HG03280 (cell line): Measurements from ENCODE around the gene RBM20.

Experiments
- ATAC-seq: cut with Tn5 transposase; IDR thresholded peaks from one replicate; pipeline ENCODE4 v1.9.1; 2021; ENCODE audit warnings: mild to moderate bottlenecking, moderate library complexity; ENCODE audit not compliant: unreplicated experiment

Gene RBM20

DNA sequence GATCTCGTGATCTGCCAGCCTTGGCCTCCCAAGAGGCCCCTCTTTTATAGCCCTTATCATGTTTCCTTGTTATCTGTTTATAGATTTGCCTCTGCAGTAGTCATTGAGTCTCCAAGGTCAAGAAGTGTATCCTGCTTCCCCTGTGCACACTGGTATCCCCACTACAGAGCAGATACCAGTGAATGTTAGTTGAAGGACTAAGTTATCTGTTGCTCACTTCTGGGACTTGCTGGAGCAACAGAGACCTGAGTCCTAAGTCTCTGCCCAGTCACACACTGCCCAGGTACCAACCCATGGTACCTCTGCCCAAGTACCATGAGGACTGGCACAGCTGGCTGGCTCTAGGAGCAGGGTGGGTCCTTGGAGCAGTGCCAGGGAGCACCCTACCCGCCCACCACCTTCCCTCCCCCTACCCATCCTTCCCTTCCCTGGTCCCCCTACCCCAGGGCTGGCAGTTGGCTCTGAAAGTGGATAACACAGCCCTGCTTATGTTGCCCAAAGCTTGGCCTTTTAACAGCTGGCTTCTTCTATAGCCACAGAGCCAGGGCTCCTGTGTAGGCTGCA lies 201.1 kb downstream of the RBM20 start:
- no peak for ATAC-seq

DNA sequence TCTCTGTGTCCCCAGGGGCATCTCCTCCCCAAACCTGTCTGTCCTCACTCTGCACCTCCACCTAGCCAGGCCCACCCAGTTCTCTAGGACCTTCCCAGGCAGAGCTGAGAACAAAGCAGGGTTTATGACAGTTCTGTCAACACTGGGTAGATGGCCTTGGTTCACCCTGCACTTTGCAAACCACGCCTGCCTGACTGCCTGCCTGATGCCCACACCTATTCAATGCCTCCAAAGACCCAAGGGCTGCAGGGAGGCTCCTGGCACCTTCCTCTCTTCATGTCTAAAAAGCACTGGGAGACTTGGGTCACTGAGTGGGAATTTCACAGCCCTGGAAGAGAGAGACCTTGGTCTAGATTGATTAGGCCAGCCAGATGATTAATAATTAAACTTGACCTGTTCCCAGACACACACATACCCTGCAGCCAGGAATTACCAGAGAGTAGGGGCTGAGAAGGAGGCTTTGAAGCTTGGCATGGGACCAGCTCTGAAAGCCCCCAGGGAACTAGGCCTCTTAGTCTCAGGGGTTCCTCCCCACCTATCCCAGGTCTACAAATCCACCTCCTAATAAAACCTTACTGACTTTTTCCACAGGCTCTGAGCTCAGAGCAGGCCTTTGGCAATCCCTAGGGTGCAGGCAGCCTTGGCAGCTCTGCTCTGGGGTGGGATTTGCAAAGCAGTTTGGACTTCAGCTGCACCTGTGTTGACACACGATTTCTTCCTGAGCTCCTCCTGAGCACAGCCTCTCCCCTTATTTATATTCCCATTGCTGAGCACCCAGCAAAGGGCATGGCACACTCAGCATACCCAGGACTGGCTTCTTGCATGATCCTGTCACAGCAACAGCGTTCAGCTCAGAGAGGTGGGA lies 201.9 kb downstream of the RBM20 start:
- ATAC-seq, result no peak

DNA sequence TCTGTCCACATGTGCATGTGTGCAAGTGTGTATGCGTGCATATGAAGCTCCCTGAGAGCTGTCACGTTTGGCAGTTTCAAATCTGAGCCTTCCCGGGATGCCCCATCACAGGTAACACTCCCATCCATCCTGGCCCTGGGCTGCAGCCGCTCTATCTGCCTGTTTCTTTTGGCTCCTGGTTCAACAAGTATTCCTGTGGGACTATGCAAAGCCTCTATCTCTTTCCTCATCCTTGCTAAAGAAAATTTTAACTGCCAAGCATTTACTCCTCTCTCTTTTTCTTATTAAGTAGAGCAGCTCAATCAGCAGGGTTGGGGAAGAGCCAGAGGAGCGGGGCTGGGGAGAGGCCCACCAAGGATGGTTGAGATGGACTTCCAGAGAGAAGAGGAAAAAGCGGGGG lies 203.2 kb downstream of the RBM20 start:
- ATAC-seq, result no peak

DNA sequence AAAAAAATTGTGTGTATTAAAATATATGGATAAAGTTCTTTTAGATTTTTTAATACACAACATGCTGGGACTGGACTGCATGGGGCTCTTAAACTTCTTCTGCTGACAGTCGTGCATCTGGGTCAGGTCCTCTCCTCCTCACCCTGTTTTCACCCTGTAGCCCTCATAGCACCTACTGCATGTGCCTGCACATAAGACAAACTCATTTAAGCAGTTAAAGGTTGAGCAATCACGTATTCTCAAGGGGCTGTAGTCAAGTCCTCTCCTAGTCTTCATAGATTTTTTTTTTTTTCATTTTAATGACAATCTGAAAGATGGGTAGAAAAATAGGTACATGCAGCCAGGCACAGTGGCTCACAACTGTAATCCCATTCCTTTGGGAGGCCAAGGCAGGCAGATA lies 204.0 kb downstream of the RBM20 start:
- ATAC-seq, result no peak

DNA sequence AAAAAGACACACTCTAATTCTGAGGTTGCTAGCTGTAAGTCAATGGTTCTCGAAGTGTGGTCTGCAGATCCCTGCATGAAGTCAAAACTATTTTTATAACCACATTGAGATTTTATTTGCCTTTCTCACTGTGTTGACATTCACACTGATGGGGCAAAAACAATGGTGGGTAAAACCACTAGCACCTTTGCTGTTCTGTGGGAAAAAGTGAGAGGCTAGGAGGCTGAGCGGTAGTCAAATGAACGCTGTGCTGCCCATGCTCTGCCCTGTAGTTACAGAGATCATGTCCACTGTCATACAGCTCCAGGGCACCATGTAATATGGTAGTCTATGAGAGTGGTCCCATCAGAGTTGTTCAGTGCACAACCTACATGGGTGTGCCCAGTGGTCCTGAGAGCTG lies 206.0 kb downstream of the RBM20 start:
- no peak for ATAC-seq

DNA sequence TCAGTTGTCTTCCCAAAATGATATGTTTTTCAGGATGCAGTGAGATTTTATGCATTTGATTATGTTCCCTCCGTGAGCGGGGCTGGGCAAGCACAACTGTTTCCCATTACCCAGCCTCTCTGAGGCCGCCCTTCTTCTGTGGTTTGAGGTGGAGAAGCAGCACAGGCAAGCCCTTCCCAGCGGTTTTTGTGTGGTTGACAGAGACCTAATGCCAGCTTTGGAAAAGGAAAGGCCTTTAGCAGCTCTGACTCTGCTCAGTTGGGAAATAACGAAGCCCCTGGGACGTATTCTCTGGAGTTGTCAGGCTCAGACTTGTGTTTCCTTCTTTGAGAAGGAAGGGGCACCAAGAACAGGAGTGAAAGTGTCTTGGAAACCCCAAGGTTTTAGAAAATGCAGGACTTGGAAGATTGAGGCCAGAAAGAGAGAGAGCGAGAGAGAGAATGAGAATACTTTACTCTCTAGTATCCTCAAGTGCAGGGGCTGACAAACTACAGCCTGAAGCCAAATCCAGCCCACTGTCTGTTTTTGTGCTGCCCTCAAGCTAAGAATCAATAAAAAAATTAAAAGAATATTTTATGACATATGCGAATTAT lies 207.0 kb downstream of the RBM20 start:
- no peak for ATAC-seq

DNA sequence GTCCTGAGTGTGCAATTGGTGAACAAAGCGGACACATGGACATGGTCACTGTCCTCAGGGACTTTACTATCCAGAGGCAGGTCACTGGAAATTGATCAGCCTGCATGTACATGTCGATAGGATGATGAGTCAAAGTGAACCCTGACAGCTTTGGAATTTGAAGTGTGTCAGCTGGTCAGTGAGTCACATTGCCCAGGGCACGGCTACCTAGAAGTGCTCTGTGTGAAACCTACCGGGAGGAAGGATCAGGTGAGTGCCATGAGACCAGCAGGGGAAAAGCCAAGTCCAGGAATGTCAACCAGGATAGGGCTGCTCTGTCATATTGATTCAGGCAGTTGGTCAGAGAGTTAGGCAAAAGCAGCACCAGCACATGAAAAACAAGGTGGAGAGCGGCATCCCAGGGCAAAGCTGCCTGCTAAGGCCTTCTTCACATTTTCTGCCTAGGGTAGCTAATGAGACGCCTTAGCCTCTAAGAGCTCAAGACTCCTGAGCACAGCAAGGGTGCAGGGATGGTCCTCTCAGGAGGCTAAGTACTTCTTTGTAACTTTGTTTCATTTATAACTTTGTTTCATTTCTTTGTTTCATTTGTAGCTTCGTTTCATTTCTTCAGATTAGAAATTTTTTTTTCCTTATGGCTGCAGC lies 208.2 kb downstream of the RBM20 start:
- ATAC-seq, result no peak

DNA sequence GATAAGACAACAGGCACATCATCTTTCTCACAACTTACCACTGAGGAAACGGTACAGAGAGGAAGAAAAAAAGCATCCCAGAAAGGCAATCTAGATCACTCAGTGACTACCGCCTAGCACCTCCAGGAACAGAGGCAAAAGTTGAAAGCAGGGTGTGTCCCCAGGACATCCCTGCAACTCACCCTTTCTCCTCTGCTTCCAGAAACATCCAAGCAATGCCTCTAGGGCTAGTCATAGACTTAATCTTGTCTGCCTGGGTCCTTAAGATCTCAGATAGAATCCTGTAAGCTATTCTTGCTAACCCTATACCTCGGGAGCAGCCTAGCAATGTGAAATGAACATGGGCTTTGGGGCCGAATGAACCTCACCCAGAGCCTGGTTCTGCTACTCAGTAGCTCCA lies 208.8 kb downstream of the RBM20 start:
- ATAC-seq, result no peak

DNA sequence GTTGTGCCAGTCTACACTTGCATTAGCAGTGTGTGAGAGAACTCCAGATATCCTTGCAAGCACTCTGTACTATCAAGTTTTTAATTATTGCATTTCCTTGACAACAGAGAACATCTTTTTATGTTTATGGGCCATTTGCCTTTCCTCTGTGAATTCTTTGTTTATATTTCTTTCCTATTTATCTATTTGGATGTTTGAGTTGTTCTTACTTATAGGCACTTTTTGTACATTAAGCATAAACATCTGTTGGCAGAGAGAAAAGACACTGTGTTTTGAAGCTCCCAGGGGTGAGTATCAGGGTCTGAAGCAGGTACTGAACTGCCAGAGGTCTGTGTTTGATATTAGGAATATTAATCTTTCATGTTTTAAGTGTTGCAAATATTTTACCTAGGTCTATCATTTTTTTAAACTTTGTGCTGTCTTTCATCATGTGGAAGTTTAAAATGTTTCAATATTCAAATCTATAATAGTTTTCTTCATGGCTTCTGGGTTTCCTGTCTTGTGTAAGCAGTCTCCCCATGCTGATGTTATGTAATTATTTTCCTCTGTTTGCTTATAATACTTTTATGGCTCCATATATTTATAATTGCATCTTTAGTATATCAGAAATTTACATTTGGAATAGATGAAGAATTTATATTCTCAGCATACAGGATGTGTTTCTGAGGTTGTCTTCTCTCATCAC lies 209.9 kb downstream of the RBM20 start:
- no peak for ATAC-seq

DNA sequence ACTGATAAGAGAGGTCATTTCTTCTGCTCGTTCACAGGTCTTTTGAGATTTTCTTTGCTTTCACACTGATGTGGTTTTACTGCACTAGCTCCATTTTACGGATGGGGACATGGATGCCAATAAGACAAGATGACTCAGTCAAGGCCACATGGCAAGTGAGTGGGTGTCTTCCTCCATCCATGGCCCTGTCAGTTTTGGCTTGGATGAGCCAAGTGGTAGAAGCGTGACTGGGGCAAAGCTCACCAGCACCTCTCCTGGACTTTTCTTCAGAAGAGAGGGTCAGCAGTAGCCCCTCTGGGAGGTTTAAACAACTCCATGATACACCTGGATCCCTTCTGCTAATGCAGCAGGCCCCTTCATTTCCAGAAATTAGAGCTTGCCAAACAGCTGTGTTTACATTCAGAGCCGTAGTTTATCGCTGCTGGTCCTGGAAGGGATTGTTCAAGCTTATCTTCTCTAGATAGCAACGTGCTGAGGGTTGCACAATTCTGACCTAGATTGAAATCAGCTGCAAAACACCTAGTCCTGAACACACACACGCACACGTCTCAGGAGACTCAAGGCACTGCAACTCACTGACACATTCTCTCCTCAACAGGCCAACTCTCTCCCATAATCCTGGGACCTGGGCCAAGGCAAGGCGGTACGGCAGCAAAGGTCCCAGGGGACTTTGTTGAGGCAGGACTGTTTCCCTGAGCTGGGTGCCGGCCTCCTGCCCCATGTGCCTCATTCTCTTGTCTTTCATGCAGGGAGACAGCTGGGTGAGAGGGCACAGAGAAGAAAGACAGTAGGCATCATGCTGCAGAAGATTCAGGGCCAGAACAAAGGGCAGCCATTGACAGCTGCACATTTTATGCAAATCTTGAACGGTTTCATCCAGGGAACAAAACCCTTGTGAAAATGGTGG lies 213.4 kb downstream of the RBM20 start:
- ATAC-seq, result no peak

DNA sequence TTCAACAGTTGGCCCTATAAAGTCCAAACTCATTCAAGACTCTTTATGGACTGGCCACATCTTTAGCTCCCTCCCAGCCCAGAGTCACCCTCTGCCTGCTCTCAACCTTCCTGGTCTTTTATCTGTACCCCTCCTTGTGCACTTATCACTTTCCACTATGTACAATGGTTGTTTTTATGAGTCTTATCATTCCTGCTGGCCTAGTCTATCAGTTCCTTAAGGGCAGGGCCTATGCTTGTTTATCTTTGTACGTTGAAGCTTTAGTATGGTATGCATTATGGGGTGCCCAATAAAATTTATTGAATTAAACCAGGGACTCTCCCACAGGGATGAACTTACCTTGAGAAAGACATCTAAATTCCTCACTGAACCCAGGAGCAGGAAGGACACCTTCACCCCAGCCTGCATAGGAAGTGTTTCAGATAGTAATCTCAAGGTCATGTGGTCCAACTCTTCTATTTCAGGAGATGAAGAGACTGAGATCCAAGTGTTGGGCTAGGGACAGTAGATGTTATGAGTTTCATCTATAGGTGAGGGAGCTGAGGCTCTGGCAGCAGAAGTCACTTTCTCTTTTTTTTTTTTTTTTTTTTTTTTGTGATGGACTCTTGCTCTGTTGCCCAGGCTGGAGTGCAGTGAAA lies 214.3 kb downstream of the RBM20 start:
- ATAC-seq, result no peak

DNA sequence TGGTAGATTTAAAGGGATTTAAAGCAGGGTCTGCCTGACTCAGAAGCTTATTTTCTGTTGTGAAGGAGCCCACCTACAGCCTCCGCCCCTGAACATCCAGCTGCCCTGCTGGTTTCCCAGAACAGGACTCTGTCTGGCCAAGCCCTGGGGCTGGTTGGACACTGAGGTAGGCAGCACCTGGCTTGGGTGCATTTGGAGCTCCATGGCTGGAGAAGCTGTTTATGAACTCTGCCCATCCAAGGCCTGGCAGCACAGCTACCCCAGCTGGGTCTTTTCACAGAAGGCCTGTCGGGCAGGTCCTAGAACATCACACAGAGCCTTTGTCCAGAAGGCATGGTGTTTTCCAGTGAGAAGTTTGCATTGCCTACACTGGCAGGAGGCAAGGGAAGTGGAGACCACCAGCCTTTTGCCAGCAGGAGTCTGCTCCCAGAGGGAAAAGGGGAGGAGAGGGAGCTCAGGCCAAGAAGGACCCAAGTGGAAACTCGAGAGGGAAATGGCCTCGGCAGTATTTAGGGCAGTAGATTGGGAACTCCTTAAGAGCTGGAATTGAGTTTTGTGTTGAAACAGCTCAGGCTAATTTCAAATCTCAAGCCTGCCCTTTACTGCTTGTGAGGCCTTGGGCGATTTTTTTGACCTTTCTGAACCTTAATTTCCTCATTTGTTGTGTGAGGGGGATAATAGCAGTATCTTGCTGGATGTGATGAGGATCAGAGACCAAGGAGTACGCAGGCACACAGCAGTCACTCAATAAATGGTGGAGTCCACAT lies 215.3 kb downstream of the RBM20 start:
- ATAC-seq, result no peak

DNA sequence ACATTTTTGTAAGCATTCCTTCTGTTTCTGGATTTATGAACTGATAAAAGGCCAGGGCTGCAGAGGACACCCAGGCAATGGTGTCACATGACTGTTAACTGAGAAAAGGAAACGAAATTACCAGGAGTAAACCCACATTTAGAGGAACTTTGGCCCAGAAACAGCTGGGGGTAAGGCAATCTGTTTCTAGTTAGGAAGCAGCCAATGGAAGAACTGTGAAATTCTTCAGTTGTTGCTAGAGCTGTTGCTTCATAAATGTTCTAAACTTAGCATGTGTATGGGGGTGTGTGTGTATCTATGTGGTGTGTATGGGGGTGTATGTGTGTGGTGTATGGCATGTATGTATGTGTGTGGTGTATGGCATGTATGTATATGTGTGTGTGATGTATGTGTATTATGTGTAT lies 215.8 kb downstream of the RBM20 start:
- no peak for ATAC-seq

DNA sequence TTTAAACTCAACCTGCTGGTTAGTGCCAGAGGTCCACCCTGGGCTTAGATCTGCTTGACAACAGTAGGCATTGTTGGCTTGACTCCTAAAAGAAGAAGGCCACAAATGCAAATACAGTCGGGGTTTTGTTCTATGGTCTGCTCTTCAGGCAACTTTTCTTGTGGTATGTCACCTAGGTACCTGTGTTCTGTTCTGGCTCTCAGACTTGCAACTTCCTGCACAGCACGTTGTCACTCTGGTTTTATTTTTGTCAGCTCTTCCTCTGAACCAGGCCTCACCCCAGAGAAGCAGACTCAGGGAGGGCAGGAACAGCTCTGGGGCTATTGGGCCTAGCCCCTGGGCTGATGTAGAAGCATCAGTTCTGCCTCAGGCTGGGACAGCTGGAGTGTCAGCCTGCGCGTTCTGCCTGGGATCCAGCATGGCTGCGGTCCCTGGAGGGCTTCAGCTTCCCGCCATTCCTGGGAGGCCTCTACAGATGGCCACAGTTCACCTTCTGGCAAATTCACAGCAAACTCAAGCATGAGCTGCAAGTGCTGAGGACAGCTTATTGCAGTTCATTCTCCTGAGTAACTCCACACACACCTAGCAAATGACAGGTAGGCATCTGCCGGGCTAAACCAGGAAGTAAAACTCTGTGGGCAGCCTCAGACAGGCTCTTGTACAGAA lies 216.6 kb downstream of the RBM20 start:
- ATAC-seq, result peak; percentile 45

DNA sequence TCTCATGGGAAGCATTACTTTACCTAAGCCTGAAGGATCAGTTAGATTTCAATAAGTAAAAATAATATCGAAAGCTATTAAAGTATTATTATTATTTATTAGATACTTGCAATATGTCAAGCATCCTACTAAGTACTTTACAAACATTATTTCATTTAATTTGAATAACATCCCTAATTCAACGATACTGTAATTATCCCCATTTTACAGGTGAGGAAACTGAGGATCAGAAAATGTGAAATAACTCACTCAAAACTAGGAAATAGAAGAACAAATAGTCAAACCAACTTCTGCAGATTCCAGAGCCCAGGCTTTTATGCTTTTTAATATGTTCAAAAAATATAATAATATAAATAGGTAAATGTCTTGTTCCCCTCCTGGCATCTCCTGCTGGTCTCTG lies 217.3 kb downstream of the RBM20 start:
- ATAC-seq, result no peak

DNA sequence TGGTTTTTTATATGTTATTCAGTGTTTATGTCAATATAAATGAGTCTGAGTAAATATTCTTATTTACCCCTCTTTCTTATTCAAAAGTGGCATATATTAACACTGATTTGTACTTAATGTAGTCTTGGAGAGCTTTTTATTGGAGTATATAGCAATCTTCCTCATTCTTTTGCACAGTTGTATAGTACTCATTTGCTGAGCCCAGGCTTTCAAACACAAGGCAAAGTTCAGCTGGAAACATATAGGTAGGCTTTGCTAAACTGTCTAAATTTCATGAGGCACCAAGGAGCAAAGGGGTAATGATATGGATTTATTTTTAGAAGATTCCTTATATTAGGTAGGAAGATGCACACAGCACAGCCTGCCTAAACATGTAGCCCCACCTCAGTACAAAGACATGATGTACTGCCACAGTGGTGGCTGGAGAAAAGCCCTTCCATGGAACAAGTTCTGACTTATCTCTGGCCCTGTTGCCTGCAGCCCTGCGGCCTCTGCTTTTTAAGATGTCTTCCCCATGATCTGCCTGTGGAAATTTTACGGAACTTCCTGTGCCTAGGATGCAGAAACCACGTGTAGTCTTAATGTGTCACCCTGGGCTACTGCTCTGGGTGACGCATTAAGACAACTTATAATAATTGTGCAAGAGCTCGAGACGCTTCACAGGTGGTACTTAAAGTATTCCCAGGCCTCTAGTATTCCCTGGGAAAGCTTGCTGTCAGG lies 218.0 kb downstream of the RBM20 start:
- no peak for ATAC-seq

DNA sequence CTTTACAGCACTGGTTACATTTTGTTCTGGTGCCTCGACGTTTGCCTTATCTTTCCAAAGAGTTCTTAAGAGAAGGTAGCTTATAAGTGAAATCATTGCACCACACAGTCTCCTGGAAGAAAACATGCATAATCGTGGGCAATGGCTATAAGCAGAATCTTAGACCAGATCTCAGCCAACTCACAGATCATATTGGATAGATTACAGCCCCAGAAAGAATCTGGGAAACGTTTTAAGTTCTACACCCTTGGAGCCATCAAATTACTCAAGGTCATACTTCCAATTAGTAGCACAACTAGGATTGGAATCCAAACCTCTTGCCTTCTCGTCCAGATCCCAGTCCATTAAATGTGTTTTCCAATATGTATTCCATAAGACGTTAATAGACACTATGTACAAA lies 218.8 kb downstream of the RBM20 start:
- no peak for ATAC-seq

DNA sequence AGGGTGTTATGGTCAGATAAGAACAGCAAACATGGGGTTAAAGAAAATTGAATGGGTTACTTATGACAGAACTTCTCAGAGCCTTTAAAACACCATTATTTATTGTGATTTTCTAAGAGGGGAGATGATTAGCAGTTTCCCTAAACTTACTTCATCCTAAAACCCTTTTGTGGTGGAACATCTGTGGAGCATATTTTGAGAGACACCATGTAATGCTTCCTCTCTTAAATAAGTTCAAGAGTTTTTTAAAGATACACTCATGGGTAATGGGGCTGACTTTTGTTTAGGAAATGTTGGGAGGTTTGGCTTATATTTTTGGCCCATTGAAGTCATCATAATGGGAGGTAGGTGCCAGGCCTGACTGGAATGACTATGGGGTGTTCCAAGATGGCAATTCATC lies 219.2 kb downstream of the RBM20 start:
- ATAC-seq, result no peak
